HG03103 (cell line): Measurements from ENCODE around the gene ANKRD29.
"Not testable (repeated sequence)": the region's sequence is repeated elsewhere in the genome, so short reads cannot be mapped to it uniquely, and the experiment has no call there.

Experiments
- ATAC-seq: cut with Tn5 transposase; IDR thresholded peaks from one replicate; pipeline ENCODE4 v1.9.1; 2021; ENCODE audit warnings: low read depth; ENCODE audit not compliant: unreplicated experiment

ANKRD29 gene

GRCh38 chr18:23648456-23648855, 14.3 kb downstream of the ANKRD29 start:
- ATAC-seq = no peak

- no peak for ATAC-seq
Observed at GRCh38 chr18:23646282-23646681, 16.4 kb downstream of the ANKRD29 start.

- no peak for ATAC-seq
Observed at GRCh38 chr18:23645568-23646175, 17.0 kb downstream of the ANKRD29 start.

GRCh38 chr18:23643815-23644490, 18.8 kb downstream of the ANKRD29 start:
- no peak for ATAC-seq

- ATAC-seq = no peak
Observed at GRCh38 chr18:23641937-23642666, 20.6 kb downstream of the ANKRD29 start.

- ATAC-seq = no peak
Observed at GRCh38 chr18:23641143-23641720, 21.5 kb downstream of the ANKRD29 start.

- ATAC-seq = no peak
Observed at GRCh38 chr18:23640052-23640451, 22.7 kb downstream of the ANKRD29 start.

GRCh38 chr18:23636433-23636832, 26.3 kb downstream of the ANKRD29 start:
- not testable (repeated sequence) for ATAC-seq

- no peak for ATAC-seq
Observed at GRCh38 chr18:23636071-23636399, 26.7 kb downstream of the ANKRD29 start.

GRCh38 chr18:23635283-23636070, 27.2 kb downstream of the ANKRD29 start:
- no peak for ATAC-seq

- no peak for ATAC-seq
Observed at GRCh38 chr18:23634692-23635091, 28.0 kb downstream of the ANKRD29 start.

- ATAC-seq = no peak
Observed at GRCh38 chr18:23632615-23633014, 30.1 kb downstream of the ANKRD29 start.

GRCh38 chr18:23631746-23632145, 31.0 kb downstream of the ANKRD29 start:
- ATAC-seq = no peak

- ATAC-seq = no peak
Observed at GRCh38 chr18:23631312-23631711, 31.4 kb downstream of the ANKRD29 start.

- ATAC-seq = no peak
Observed at GRCh38 chr18:23629444-23629946, 33.2 kb downstream of the ANKRD29 start.

- no peak for ATAC-seq
Observed at GRCh38 chr18:23627970-23628369, 34.7 kb downstream of the ANKRD29 start.

- no peak for ATAC-seq
Observed at GRCh38 chr18:23627321-23627720, 35.4 kb downstream of the ANKRD29 start.

- no peak for ATAC-seq
Observed at GRCh38 chr18:23626451-23627279, 36.0 kb downstream of the ANKRD29 start.

GRCh38 chr18:23623040-23623439, 39.7 kb downstream of the ANKRD29 start:
- no peak for ATAC-seq
